ENCODE measurements around the gene SCUBE1.
A peak's percentile ranks its signal among the peaks of the same experiment; 100 is the strongest.

The SCUBE1 gene

GRCh38 chr22:43343262-43343669 is at the start of gene SCUBE1:
Gene SCUBE1, minus strand, starts transcription at chr22:43343372. Its CDS starts 111 bp downstream, at chr22:43343261.
- H3K4me3 ChIP-seq (ENCODE audit: low read depth, low read length): no peak within 1 kb of the TSS
- no peak for TF ChIP-seq CTCF (IDR thresholded peaks at IDR 0.05; ENCODE audit: low read depth, low read length)

- TF ChIP-seq CTCF (IDR thresholded peaks at IDR 0.05; ENCODE audit: low read depth, low read length): no peak
- no peak overlapping the region for H3K4me3 ChIP-seq (ENCODE audit: low read depth, low read length)
Measured at GRCh38 chr22:43392385-43392989, 49.3 kb upstream of the SCUBE1 start.

GRCh38 chr22:43391306-43391705 is 48.1 kb upstream of the SCUBE1 start:
- H3K4me3 ChIP-seq (ENCODE audit: low read depth, low read length): no peak overlapping the region

GRCh38 chr22:43390872-43391271 is 47.7 kb upstream of the SCUBE1 start:
- no peak for TF ChIP-seq CTCF (IDR thresholded peaks at IDR 0.05; ENCODE audit: low read depth, low read length)

More at GRCh38 chr22:43391306-43391705, 48.1 kb upstream of the SCUBE1 start:
- no peak for TF ChIP-seq CTCF (IDR thresholded peaks at IDR 0.05; ENCODE audit: low read depth, low read length)

GRCh38 chr22:43390166-43390565 is 47.0 kb upstream of the SCUBE1 start:
- no peak for TF ChIP-seq CTCF (IDR thresholded peaks at IDR 0.05; ENCODE audit: low read depth, low read length)
- no peak overlapping the region for H3K4me3 ChIP-seq (ENCODE audit: low read depth, low read length)

More at GRCh38 chr22:43390872-43391271, 47.7 kb upstream of the SCUBE1 start:
- H3K4me3 ChIP-seq (ENCODE audit: low read depth, low read length): no peak overlapping the region

- no peak overlapping the region for H3K4me3 ChIP-seq (ENCODE audit: low read depth, low read length)
- TF ChIP-seq CTCF (IDR thresholded peaks at IDR 0.05; ENCODE audit: low read depth, low read length): no peak
Measured at GRCh38 chr22:43389227-43389836, 46.2 kb upstream of the SCUBE1 start.

GRCh38 chr22:43388420-43388851 is 45.3 kb upstream of the SCUBE1 start:
- peak; percentile 95 for TF ChIP-seq CTCF (IDR thresholded peaks at IDR 0.05; ENCODE audit: low read depth, low read length)
- H3K4me3 ChIP-seq (ENCODE audit: low read depth, low read length): no peak overlapping the region
